Sciatic nerve (tissue), 2 donors: ENCODE measurements around the gene RHOH. TPM values are rescaled to one million over a fixed set of nuclear protein-coding genes. Genes with fewer than 3 reads are reported as not detected.
"Not testable (repeated sequence)": the region's sequence is repeated elsewhere in the genome, so short reads cannot be mapped to it uniquely, and the experiment has no call there.

Source experiments
- ATAC-seq: fragments of 200-7000 bp; cut with Tn5 transposase; one replicate; pipeline ENCODE4 v1.9.1; 2020; ENCODE audit warnings: mild to moderate bottlenecking, moderate library complexity
- DNase-seq: peaks from one replicate; pipeline ENCODE4 v3.0.0-alpha.2; 2020; ENCODE audit warnings: low spot score
- intact Hi-C: fragments of 100-400 bp; cut with DNase I; formaldehyde crosslinking; loops from one replicate; pipeline ENCODE4 v1.14.2; 2022
- total RNA-seq: library from RNA; stranded (reverse); fragmentation: NEBNext Ultra II Directional; extraction: Animal tissue kit (Norgen Biotek cat#: 25700); gene quantifications from one replicate; pipeline ENCODE4 v1.2.1, GENCODE V29; 2021
- donor health status: DM: no; HTN: no; CAD: no.
- donor health status: DM: no; HTN: no; CAD: no.

The RHOH gene, protein sequence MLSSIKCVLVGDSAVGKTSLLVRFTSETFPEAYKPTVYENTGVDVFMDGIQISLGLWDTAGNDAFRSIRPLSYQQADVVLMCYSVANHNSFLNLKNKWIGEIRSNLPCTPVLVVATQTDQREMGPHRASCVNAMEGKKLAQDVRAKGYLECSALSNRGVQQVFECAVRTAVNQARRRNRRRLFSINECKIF
- total RNA-seq: 2.5 TPM

GRCh38 chr4:40196724-40197281 lies at the start of gene RHOH:
TSS of gene RHOH (plus strand) at chr4:40197031. CDS start at chr4:40243387, 46,356 bp downstream.
- ATAC-seq (no peak), DNase-seq (no peak)
- intact Hi-C loops: no loop called here

DNA sequence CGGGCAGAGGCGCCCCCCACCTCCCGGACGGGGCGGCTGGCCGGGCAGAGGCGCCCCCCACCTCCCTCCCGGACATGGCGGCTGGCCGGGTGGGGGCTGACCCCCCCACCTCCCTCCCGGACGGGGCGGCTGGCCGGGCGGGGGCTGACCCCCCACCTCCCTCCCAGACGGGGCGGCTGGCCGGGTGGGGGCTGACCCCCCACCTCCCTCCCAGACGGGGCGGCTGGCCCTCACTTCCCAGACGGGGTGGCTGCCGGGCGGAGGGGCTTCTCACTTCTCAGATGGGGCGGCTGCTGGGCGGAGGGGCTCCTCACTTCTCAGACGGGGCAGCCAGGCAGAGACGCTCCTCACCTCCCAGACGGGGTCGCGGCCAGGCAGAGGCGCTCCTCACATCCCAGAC lies 49.3 kb upstream of the RHOH start:
- DNase-seq, intact Hi-C loops, ATAC-seq: not testable (repeated sequence)

GRCh38 chr4:40149960-40150385 lies 46.9 kb upstream of the RHOH start:
- DNase-seq (peak; percentile 62), ATAC-seq (peak; percentile 68)
- intact Hi-C loops: no loop called here

GRCh38 chr4:40150932-40151331 lies 45.9 kb upstream of the RHOH start:
- DNase-seq (no peak), ATAC-seq (no peak)
- intact Hi-C loops: no loop called here

DNA sequence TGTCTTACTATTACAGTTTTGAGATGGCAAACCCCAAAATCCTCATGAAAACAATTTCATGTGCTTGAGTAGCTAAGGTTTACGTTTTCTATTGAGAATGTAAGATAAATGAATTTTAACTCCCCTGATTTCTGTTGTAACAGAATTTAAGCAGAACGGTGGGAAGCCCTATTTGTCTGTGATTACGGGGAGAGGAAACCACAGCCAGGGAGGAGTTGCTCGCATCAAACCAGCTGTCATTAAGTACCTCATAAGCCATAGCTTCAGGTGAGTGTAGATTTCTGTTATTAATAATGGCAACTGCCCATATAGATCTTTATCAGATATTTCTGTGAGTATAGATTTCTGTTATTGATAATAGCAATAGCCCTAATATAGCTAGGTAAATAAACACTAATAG lies 44.2 kb upstream of the RHOH start:
- no peak for DNase-seq
- ATAC-seq: no peak
- intact Hi-C loops: no loop called here

- ATAC-seq: no peak
- intact Hi-C loops: no loop called here
- no peak for DNase-seq
Measured at GRCh38 chr4:40157436-40157835, 39.4 kb upstream of the RHOH start.

DNA sequence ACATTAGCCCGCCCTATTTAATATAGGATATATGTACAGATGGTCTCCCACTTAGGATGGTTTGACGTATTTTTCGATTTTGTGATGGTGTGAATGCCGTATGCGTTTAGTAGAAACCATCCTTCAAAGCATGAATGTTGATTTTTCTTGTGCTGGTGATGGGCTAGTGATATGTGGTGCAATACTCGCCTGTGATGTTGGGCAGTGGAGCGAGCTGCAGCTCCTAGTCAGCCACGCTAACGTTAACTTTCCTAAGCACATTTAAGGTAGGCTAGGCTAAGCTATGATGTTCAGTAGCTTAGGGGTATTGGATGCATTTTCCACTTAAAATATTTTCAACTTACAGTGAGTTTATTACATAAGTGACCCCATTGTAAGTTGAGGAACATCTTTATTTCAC lies 36.6 kb upstream of the RHOH start:
- DNase-seq (no peak), ATAC-seq (no peak)
- intact Hi-C loops: no loop called here

DNA sequence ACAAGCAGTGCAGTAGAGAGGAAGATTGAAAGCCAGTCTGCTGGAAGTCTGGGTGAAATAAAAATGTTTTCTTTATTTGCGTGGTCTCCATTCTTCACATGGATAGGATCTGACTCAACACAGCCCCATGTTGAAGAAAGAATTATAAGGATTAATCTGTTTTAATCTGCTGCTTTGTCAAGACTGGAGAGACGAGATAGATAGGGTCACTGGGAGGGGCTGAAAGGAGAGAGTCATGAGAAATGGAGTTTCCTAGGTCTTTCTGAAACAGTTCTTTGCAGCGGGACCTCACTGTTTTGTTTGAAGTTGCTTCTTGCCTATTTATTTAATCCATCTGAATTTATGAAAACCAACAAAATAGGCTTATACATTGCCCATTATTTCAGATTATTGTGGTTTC lies 32.4 kb upstream of the RHOH start:
- DNase-seq (no peak), ATAC-seq (no peak)
- intact Hi-C loops: no loop called here

- ATAC-seq: no peak
- DNase-seq: no peak
- intact Hi-C loops: no loop called here
Measured at GRCh38 chr4:40165916-40166315, 30.9 kb upstream of the RHOH start.

DNA sequence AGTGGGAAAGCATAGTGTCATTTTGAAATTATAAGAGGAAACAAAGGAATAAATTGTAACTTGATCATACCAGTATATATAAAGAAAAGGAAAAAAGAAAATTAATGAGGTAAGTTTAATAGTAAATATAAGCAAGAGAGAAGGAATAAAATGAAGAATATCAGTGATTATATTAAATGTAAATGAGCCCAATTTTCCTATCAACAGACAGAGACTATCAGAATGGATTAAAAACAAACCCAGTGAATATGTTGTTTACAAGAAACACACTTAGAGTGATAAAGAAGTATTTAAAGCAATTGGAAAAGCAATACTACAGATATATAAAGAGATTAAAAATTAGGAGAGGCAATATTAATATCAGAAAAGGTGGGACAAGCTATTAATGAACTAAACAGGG lies 28.8 kb upstream of the RHOH start:
- no peak for ATAC-seq
- intact Hi-C loops: no loop called here

DNA sequence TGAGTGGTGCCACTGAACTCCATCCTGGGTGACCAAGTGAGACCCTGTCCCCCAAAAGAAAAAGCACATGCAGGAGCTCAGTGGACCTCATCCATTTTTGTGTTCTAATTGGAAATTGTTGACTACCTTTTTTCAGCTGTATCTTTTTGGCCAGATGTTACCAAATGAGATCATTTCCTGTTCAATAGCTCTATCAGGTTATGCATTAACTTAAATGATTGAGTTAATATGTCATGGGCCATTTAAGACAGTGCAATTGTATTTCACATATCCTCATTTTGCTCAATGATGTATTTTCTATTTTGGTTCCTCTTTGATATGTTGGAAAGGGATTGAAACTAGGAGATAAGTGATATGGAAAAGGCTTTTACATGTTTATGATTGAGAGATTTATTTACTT lies 26.2 kb upstream of the RHOH start:
- intact Hi-C loops: no loop called here
- no peak for ATAC-seq
- DNase-seq: no peak

More for the DNA sequence above, 28.8 kb upstream of the RHOH start:
- no peak for DNase-seq

- DNase-seq (no peak), ATAC-seq (no peak)
- intact Hi-C loops: no loop called here
Measured at GRCh38 chr4:40173470-40173875, 23.4 kb upstream of the RHOH start.

DNA sequence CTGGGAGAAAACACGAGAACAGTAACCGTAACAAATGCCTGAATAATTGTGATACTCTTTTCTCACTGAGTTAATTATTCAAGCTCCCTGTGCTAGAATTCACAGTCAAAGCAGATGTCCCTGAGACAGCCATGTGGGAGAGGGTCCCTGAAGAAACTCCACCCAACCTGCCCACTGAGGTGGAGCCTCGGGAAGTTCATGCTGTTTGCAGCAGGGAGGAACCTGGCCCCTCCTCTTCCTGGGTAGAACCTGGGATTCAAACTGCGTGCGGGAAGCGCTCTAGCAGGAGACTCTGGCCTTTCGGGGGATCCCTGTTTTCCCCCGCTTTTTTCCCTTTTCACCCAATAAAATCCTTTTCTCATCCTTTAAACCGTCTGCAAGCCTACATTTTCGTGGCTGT lies 20.2 kb upstream of the RHOH start:
- DNase-seq (no peak), ATAC-seq (no peak)
- intact Hi-C loops: no loop called here

GRCh38 chr4:40177591-40177990 lies 19.2 kb upstream of the RHOH start:
- DNase-seq: no peak
- ATAC-seq: no peak
- intact Hi-C loops: no loop called here

DNA sequence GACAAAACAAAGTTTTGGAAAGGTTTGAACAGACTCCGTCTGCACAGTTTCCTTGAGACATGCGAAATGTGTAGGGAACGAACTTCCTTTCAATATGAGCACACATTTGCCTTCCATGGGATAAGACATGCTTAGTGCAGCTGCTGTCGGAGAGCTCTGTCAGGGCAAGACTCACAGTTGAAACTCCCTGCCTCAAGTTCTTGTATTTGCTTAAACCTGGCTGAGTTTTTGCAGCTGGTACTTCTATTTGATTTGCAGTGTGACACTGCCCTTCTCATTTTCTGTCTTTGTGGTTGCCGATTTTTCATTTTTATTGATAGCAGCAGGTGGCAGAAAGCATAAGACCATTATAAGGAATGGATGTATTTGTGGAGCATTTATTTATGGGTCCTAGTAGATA lies 18.2 kb upstream of the RHOH start:
- intact Hi-C loops: no loop called here

GRCh38 chr4:40179360-40179759 lies 17.5 kb upstream of the RHOH start:
- no peak for ATAC-seq
- intact Hi-C loops: no loop called here
- DNase-seq: no peak

More for the DNA sequence above, 18.2 kb upstream of the RHOH start:
- ATAC-seq: no peak
- no peak for DNase-seq

GRCh38 chr4:40180356-40180755 lies 16.5 kb upstream of the RHOH start:
- intact Hi-C loops: no loop called here
- no peak for DNase-seq
- ATAC-seq: no peak

GRCh38 chr4:40182001-40182400 lies 14.8 kb upstream of the RHOH start:
- DNase-seq: no peak
- intact Hi-C loops: no loop called here
- ATAC-seq: no peak

DNA sequence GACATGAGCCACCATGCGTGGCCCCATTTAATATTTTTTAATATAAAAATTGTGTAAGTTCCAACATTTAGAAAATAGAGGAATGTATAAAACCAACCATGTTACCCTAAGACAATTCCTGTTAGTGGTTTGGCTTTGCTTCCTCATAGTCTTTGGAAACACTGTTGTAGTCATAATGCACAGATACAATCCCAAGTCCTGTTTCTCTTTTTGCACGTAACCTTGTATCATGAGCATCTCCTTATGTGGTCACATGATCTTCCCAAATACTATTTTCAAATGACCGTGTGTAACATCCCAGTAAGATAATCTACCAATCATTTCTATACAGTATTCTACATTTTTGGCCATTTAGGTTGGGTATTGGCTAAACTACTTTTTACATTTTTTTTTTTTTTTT lies 13.9 kb upstream of the RHOH start:
- DNase-seq (no peak), ATAC-seq (no peak)
- intact Hi-C loops: no loop called here

GRCh38 chr4:40183615-40184411 lies 13.0 kb upstream of the RHOH start:
- no peak for ATAC-seq
- intact Hi-C loops: no loop called here

More at GRCh38 chr4:40183615-40184411, 13.0 kb upstream of the RHOH start:
- no peak for DNase-seq
